Measurements from ENCODE around the gene COQ5. TPM values are rescaled to one million over a fixed set of nuclear protein-coding genes. Genes with fewer than 3 reads are reported as not detected.
"Not testable (repeated sequence)": the region's sequence is repeated elsewhere in the genome, so short reads cannot be mapped to it uniquely, and the experiment has no call there.

COQ5 gene
- total RNA-seq, 3 donors from 2014 or later (not counting 1 experiment from before 2014, with no cell fraction given): 11.4 to 17.1 (median 14.6) TPM

DNA sequence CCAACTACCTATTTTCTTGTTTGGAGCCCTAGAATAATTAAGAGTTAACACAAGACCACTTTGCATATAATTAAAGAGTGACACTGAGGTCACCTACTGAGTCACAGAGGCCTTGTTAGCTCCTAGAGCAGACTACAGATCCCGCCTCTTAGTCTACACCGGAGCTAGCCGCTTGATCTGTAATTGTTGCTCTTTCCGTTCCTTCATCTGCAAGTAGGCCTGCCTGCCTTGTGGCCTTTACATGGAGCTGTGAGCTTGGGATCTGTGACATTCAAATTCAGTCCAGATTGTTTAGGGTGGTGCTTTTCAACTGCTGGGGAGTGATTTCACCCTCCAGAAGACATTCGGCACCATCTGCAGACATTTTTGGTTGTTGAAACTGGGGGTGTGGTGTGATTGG is 38.6 kb downstream of the COQ5 start:
- Mint-ChIP-seq H3K27ac (peak overlapping the region; percentile 41 to 54), H3K36me3 (no peaks in the 10 kb centered on the region), H3K4me3 (no peak overlapping the region), H3K9me3 (no peaks in the 10 kb centered on the region), H3K4me1 (peaks cover 25 to 35% of the 10 kb centered on the region in 2 donors), H3K27me3 (ENCODE audit: low read depth in 2 of 2) (no peaks in the 10 kb centered on the region)
- intact Hi-C loops (cut with micrococcal nuclease): no loop called here
- Histone ChIP-seq H3K27me3 (ENCODE audit: control insufficient read depth, insufficient read depth, low read length) (no peaks in the 10 kb centered on the region), H3K4me1 (ENCODE audit: control insufficient read depth, insufficient read depth, low read length) (peaks cover 5% of the 10 kb centered on the region), H3K4me3 (ENCODE audit: low read length) (no peak overlapping the region), H3K36me3 (ENCODE audit: control insufficient read depth, insufficient read depth, low read length) (peaks cover 2% of the 10 kb centered on the region), H3K9me3 (ENCODE audit: control insufficient read depth, insufficient read depth, low read length) (no peaks in the 10 kb centered on the region), H3K27ac (ENCODE audit: low read length) (no peak overlapping the region)
- no peak for DNase-seq
- TF ChIP-seq, protein P1, sequence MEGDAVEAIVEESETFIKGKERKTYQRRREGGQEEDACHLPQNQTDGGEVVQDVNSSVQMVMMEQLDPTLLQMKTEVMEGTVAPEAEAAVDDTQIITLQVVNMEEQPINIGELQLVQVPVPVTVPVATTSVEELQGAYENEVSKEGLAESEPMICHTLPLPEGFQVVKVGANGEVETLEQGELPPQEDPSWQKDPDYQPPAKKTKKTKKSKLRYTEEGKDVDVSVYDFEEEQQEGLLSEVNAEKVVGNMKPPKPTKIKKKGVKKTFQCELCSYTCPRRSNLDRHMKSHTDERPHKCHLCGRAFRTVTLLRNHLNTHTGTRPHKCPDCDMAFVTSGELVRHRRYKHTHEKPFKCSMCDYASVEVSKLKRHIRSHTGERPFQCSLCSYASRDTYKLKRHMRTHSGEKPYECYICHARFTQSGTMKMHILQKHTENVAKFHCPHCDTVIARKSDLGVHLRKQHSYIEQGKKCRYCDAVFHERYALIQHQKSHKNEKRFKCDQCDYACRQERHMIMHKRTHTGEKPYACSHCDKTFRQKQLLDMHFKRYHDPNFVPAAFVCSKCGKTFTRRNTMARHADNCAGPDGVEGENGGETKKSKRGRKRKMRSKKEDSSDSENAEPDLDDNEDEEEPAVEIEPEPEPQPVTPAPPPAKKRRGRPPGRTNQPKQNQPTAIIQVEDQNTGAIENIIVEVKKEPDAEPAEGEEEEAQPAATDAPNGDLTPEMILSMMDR (IDR thresholded peaks at IDR 0.05): no peak
- 95% methylated on average over 5 of the region's 5 CpGs for WGBS (ENCODE audit: insufficient coverage)
- ATAC-seq: no peak

DNA sequence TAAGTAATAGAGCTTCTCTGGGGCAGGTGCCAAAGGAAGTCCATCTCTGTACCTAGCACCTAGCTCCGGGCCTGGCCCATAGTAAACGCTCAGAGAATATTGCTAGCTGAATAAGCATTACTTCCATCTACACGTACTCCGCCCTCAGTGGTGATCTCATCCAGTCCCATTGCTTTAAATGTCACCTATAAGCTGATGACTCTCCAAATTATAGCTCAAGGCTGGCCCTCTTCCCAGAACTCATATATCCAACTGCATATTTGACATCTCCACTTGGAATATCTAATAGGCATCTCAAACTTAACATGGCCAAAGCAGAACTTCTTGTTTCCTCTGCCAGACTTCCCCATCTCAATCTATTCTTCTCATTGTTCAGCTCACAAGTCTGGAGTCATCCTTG is 39.9 kb downstream of the COQ5 start:
- Mint-ChIP-seq H3K4me1 (peaks cover 21 to 33% of the 10 kb centered on the region in 2 donors), H3K36me3 (no peaks in the 10 kb centered on the region), H3K4me3 (no peak overlapping the region), H3K27me3 (ENCODE audit: low read depth in 2 of 2) (no peaks in the 10 kb centered on the region), H3K9me3 (no peaks in the 10 kb centered on the region), H3K27ac (no peak overlapping the region)
- Histone ChIP-seq H3K27me3 (ENCODE audit: control insufficient read depth, insufficient read depth, low read length) (no peaks in the 10 kb centered on the region), H3K27ac (ENCODE audit: low read length) (no peak overlapping the region), H3K4me1 (ENCODE audit: control insufficient read depth, insufficient read depth, low read length) (no peaks in the 10 kb centered on the region), H3K9me3 (ENCODE audit: control insufficient read depth, insufficient read depth, low read length) (no peaks in the 10 kb centered on the region), H3K4me3 (ENCODE audit: low read length) (no peak overlapping the region), H3K36me3 (ENCODE audit: control insufficient read depth, insufficient read depth, low read length) (peaks cover 2% of the 10 kb centered on the region)
- WGBS (ENCODE audit: insufficient coverage): 98% methylated on average over 4 of the region's 4 CpGs
- DNase-seq (no peak), ATAC-seq (no peak)
- TF ChIP-seq, protein P1 (IDR thresholded peaks at IDR 0.05): no peak
- intact Hi-C loops (cut with micrococcal nuclease): no loop called here

DNA sequence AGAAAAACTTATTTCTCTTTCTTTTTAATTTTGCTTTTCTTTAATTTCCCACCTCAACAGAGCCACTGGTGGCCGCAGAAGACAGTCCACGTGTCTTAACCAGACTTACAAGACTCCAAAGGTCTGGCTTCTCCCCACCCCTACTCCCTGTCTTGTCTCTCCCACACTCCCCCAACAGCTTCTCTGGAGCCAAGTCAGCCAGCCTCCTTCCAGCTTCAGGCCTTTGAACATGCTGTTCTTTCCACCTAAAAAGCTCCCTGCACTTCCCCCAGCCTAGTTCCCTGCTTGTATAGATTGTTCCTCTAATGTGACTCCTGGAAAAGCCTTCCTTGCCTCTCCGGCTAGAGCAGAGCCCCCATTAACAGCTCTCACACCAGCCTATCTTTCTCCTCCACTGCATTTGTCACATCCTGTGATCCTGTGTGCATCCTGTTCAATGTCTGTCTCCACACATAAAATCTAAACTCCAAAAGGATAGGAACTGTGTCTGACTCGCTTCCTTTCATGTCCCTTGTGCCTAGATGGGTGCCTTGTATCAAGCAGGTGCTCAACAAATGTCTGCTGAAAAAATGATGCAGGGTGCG is 40.8 kb downstream of the COQ5 start:
- peak overlapping the region; percentile 27 to 46 for H3K27ac Mint-ChIP-seq
- intact Hi-C loops (cut with micrococcal nuclease): no loop called here

DNA sequence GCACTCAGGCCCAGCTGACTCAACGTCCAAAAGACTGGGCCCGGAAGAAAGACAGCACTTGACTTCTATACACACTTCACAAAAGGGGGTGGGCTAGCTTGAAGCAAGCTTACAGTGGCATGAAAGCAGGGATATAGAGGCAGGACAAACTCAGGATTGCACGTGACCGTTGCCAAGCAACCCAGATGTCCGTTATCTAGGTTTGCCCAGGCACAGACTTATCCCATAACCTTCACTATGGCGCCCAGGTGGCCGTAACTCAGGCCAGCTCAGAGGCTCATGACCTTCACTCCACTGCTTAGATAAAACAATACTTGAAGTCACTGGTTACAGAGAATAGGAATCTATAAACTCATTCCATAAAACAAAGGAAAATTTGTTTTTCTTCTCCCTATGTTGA is 41.4 kb downstream of the COQ5 start:
- 98% methylated on average over 6 of the region's 7 CpGs for WGBS (ENCODE audit: insufficient coverage)
- H3K9me3 ChIP-seq (ENCODE audit: control insufficient read depth, insufficient read depth, low read length); H3K27me3 ChIP-seq (ENCODE audit: control insufficient read depth, insufficient read depth, low read length); H3K4me1 ChIP-seq (ENCODE audit: control insufficient read depth, insufficient read depth, low read length); DNase-seq; H3K4me3 Mint-ChIP-seq; H3K36me3 ChIP-seq (ENCODE audit: control insufficient read depth, insufficient read depth, low read length); ATAC-seq; H3K9me3 Mint-ChIP-seq; intact Hi-C loops (cut with micrococcal nuclease); H3K27ac Mint-ChIP-seq; H3K27ac ChIP-seq (ENCODE audit: low read length); H3K4me3 ChIP-seq (ENCODE audit: low read length); H3K36me3 Mint-ChIP-seq; H3K27me3 Mint-ChIP-seq (ENCODE audit: low read depth in 2 of 2): not testable (repeated sequence)
- H3K4me1 Mint-ChIP-seq: peaks cover 36 to 47% of the 10 kb centered on the region in 2 donors

More for the DNA sequence above, 40.8 kb downstream of the COQ5 start:
- Mint-ChIP-seq H3K4me3 (no peak overlapping the region), H3K27me3 (ENCODE audit: low read depth in 2 of 2) (no peaks in the 10 kb centered on the region), H3K9me3 (no peaks in the 10 kb centered on the region), H3K36me3 (no peaks in the 10 kb centered on the region), H3K4me1 (peaks cover 30 to 41% of the 10 kb centered on the region in 2 donors)
- Histone ChIP-seq H3K4me3 (ENCODE audit: low read length) (no peak overlapping the region), H3K36me3 (ENCODE audit: control insufficient read depth, insufficient read depth, low read length) (peaks cover 2% of the 10 kb centered on the region), H3K27ac (ENCODE audit: low read length) (no peak overlapping the region), H3K27me3 (ENCODE audit: control insufficient read depth, insufficient read depth, low read length) (no peaks in the 10 kb centered on the region), H3K9me3 (ENCODE audit: control insufficient read depth, insufficient read depth, low read length) (no peaks in the 10 kb centered on the region), H3K4me1 (ENCODE audit: control insufficient read depth, insufficient read depth, low read length) (no peaks in the 10 kb centered on the region)
- no peak for ATAC-seq
- 77% methylated on average over 5 of the region's 5 CpGs for WGBS (ENCODE audit: insufficient coverage)
- TF ChIP-seq, protein P1 (IDR thresholded peaks at IDR 0.05): no peak
- DNase-seq: no peak

Measured in natural killer cell (primary cell).